ENCODE measurements around the gene EMX2.

- TF ChIP-seq FOXK2 (IDR thresholded peaks at IDR 0.05) (no peak), HDGF (IDR thresholded peaks at IDR 0.05; ENCODE audit: borderline replicate concordance) (no peak), SP1 (IDR thresholded peaks at IDR 0.05) (no peak), FOXM1 (IDR thresholded peaks at IDR 0.05; ENCODE audit: borderline replicate concordance) (no peak), ELF4 (IDR thresholded peaks at IDR 0.05) (no peak), TARDBP (IDR thresholded peaks at IDR 0.05) (no peak), SUZ12 (IDR thresholded peaks at IDR 0.05) (no peak), FOXA1 (IDR thresholded peaks at IDR 0.05) (no peak), ZNF384 (IDR thresholded peaks at IDR 0.05) (no peak), BHLHE40 (IDR thresholded peaks at IDR 0.05; ENCODE audit: borderline replicate concordance) (no peak), ARNT (IDR thresholded peaks at IDR 0.05) (no peak), L3MBTL2 (conservative IDR thresholded peaks at IDR 0.05) (no peak), LEF1 (IDR thresholded peaks at IDR 0.05; ENCODE audit: borderline replicate concordance) (no peak)
- TF ChIP-seq, protein P1, sequence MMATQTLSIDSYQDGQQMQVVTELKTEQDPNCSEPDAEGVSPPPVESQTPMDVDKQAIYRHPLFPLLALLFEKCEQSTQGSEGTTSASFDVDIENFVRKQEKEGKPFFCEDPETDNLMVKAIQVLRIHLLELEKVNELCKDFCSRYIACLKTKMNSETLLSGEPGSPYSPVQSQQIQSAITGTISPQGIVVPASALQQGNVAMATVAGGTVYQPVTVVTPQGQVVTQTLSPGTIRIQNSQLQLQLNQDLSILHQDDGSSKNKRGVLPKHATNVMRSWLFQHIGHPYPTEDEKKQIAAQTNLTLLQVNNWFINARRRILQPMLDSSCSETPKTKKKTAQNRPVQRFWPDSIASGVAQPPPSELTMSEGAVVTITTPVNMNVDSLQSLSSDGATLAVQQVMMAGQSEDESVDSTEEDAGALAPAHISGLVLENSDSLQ (IDR thresholded peaks at IDR 0.05): no peak
Measured at GRCh38 chr10:117501460-117502035, 41.0 kb upstream of the EMX2 start.

Data from HEK293T (cell line).